H9 (cell line): ENCODE results near the gene ACOT8. TPM values are rescaled to one million over a fixed set of nuclear protein-coding genes. Genes with fewer than 3 reads are reported as not detected.
"Not testable (repeated sequence)": the region's sequence is repeated elsewhere in the genome, so short reads cannot be mapped to it uniquely, and the experiment has no call there.

ENCODE experiments used
- DNase-seq: peaks from one replicate; pipeline ENCODE4 v3.0.0-alpha.2; 2017
- H2AFZ ChIP-seq: one replicate; pipeline ENCODE4 v1.6.1; 2013; ENCODE audit warnings: mild to moderate bottlenecking, low read length, control low read depth, moderate library complexity
- H2AK5ac ChIP-seq: 2 replicates; pipeline ENCODE4 v1.6.1; 2013; ENCODE audit warnings: low read length, control low read depth, mixed read lengths; ENCODE audit not compliant: insufficient read length
- H2BK120ac ChIP-seq: one replicate; pipeline ENCODE4 v1.6.1; 2013; ENCODE audit warnings: low read depth, mild to moderate bottlenecking, low read length, control low read depth, inconsistent platforms; ENCODE audit not compliant: poor library complexity, severe bottlenecking
- H2BK12ac ChIP-seq: 2 replicates; pipeline ENCODE4 v1.6.1; 2013; ENCODE audit warnings: low read length, control low read depth, mixed read lengths, low read depth; ENCODE audit not compliant: insufficient read length
- H2BK15ac ChIP-seq: 2 replicates; pipeline ENCODE4 v1.6.1; 2013; ENCODE audit warnings: low read depth, low read length, control low read depth
- H2BK20ac ChIP-seq: one replicate; pipeline ENCODE4 v1.6.1; 2013; ENCODE audit warnings: low read depth, mild to moderate bottlenecking, low read length, control low read depth, inconsistent platforms; ENCODE audit not compliant: poor library complexity, severe bottlenecking
- H2BK5ac ChIP-seq: 2 replicates; pipeline ENCODE4 v1.6.1; 2013; ENCODE audit warnings: low read length, control low read depth, mixed read lengths; ENCODE audit not compliant: insufficient read length
- H3K14ac ChIP-seq: 2 replicates; pipeline ENCODE4 v1.6.1; 2013; ENCODE audit warnings: low read length, control low read depth; ENCODE audit not compliant: insufficient read depth
- H3K18ac ChIP-seq: 2 replicates; pipeline ENCODE4 v1.6.1; 2013; ENCODE audit warnings: low read depth, mild to moderate bottlenecking, mixed read lengths, low read length, control low read depth; ENCODE audit not compliant: insufficient read length
- H3K23ac ChIP-seq: 2 replicates; pipeline ENCODE4 v1.6.1; 2013; ENCODE audit warnings: low read length, control low read depth, mixed read lengths, low read depth; ENCODE audit not compliant: insufficient read length
- H3K23me2 ChIP-seq: 2 replicates; pipeline ENCODE4 v1.6.1; 2013; ENCODE audit warnings: low read depth, mild to moderate bottlenecking, mixed read lengths, low read length, control low read depth; ENCODE audit not compliant: insufficient read length, poor library complexity, severe bottlenecking
- H3K27ac ChIP-seq: 2 replicates; pipeline ENCODE4 v1.5.1; 2013; ENCODE audit warnings: low read length, control low read depth, mixed read lengths, low read depth; ENCODE audit not compliant: insufficient read length
- H3K27me3 ChIP-seq: 2 replicates; pipeline ENCODE4 v1.6.1; 2013; ENCODE audit warnings: low read length, control low read depth, inconsistent platforms; ENCODE audit not compliant: insufficient read depth
- H3K4ac ChIP-seq: 2 replicates; pipeline ENCODE4 v1.6.1; 2013; ENCODE audit warnings: low read depth, mild to moderate bottlenecking, control low read depth, inconsistent platforms, low read length, moderate library complexity
- H3K4me1 ChIP-seq: 2 replicates; pipeline ENCODE4 v1.6.1; 2013; ENCODE audit warnings: low read length, control low read depth, inconsistent platforms; ENCODE audit not compliant: insufficient read depth
- H3K4me2 ChIP-seq: 2 replicates; pipeline ENCODE4 v1.6.1; 2013; ENCODE audit warnings: low read length, control low read depth, mixed read lengths; ENCODE audit not compliant: insufficient read length, insufficient read depth
- H3K56ac ChIP-seq: 2 replicates; pipeline ENCODE4 v1.6.1; 2013; ENCODE audit warnings: low read depth, mild to moderate bottlenecking, mixed read lengths, low read length, control low read depth; ENCODE audit not compliant: insufficient read length
- H3K79me1 ChIP-seq: 2 replicates; pipeline ENCODE4 v1.6.1; 2013; ENCODE audit warnings: low read depth, mild to moderate bottlenecking, moderate library complexity, low read length, control low read depth, inconsistent platforms; ENCODE audit not compliant: insufficient read depth, poor library complexity, severe bottlenecking
- H3K79me2 ChIP-seq: 2 replicates; pipeline ENCODE4 v1.6.1; 2013; ENCODE audit warnings: low read length, control low read depth, inconsistent platforms; ENCODE audit not compliant: insufficient read depth
- H3K9ac ChIP-seq: 2 replicates; pipeline ENCODE4 v1.6.1; 2013; ENCODE audit warnings: low read length, control low read depth, mixed read lengths; ENCODE audit not compliant: insufficient read length; ENCODE audit errors: extremely low read depth
- H3K9me3 ChIP-seq: one replicate; pipeline ENCODE4 v1.6.1; 2013; ENCODE audit warnings: low read depth, low read length, inconsistent platforms; ENCODE audit not compliant: control insufficient read depth
- H3T11ph ChIP-seq: one replicate; pipeline ENCODE4 v1.6.1; 2013; ENCODE audit warnings: mild to moderate bottlenecking, low read length, control low read depth, inconsistent platforms
- H4K20me1 ChIP-seq: one replicate; pipeline ENCODE4 v1.6.1; 2013; ENCODE audit not compliant: control insufficient read depth, insufficient read length, insufficient read depth
- H4K5ac ChIP-seq: 2 replicates; pipeline ENCODE4 v1.6.1; 2013; ENCODE audit warnings: low read depth, mild to moderate bottlenecking, mixed read lengths, low read length, control low read depth; ENCODE audit not compliant: insufficient read length
- H4K8ac ChIP-seq: replicated peaks from 2 replicates; pipeline ENCODE4 v1.6.1; 2013; ENCODE audit warnings: low read length, control low read depth, mixed read lengths, low read depth; ENCODE audit not compliant: insufficient read length
- H4K91ac ChIP-seq: 2 replicates; pipeline ENCODE4 v1.6.1; 2013; ENCODE audit warnings: low read depth, mild to moderate bottlenecking, moderate library complexity, mixed read lengths, low read length, control low read depth; ENCODE audit not compliant: insufficient read length
- H3K27ac Mint-ChIP-seq, 3 experiments: 2 replicates in 2 of 3; 3 replicates in 1 of 3; pipeline ENCODE4 v1.8.0; 2020 to 2021; ENCODE audit warnings: mixed read lengths in 3 of 3, mild to moderate bottlenecking in 1 of 3, moderate library complexity in 1 of 3
- H3K27me3 Mint-ChIP-seq: 2 replicates; pipeline ENCODE4 v1.8.0; 2021; ENCODE audit warnings: low read depth, mild to moderate bottlenecking, moderate library complexity, mixed read lengths
- H3K36me3 Mint-ChIP-seq, 3 experiments: 2 replicates in 2 of 3; 3 replicates in 1 of 3; pipeline ENCODE4 v1.8.0; 2020 to 2021; ENCODE audit warnings: low read depth in 3 of 3, mixed read lengths in 3 of 3; ENCODE audit not compliant: insufficient read depth in 1 of 3
- H3K4me1 Mint-ChIP-seq, 2 experiments: 2 replicates each; pipeline ENCODE4 v1.8.0; 2020; ENCODE audit warnings: mixed read lengths in 2 of 2
- H3K4me3 Mint-ChIP-seq, 2 experiments: 2 replicates in 1 of 2; 3 replicates in 1 of 2; pipeline ENCODE4 v1.8.0; 2020 to 2021; ENCODE audit warnings: mild to moderate bottlenecking in 2 of 2, mixed read lengths in 2 of 2, moderate library complexity in 1 of 2
- H3K9me3 Mint-ChIP-seq, 2 experiments: 2 replicates in 1 of 2; 3 replicates in 1 of 2; pipeline ENCODE4 v1.8.0; 2020; ENCODE audit warnings: mild to moderate bottlenecking in 2 of 2, mixed read lengths in 2 of 2, moderate library complexity in 1 of 2
- WGBS: extraction: QIAGEN DNeasy Blood & Tissue Kit; methylation state at CpG from one replicate; pipeline ENCODE4 v1.1.7; 2013; ENCODE audit warnings: missing lambda C conversion rate, low lambda C conversion rate, mixed read lengths; ENCODE audit not compliant: insufficient read length; ENCODE audit errors: extremely low coverage; 5-methylcytosine and 5-hydroxymethylcytosine counted together
- total RNA-seq: library from RNA; stranded (reverse); gene quantifications from 2 replicates; pipeline ENCODE4 v1.2.1, GENCODE V29; 2021
- TF ChIP-seq, protein P1 (sequence below): fragments of 200-600 bp; sonication (generic); conservative IDR thresholded peaks from 3 replicates; pipeline ENCODE4 v1.8.0; 2021; ENCODE audit warnings: antibody characterized with exemption, mild to moderate bottlenecking

Gene ACOT8
- total RNA-seq, 1 experiment from 2014 or later: 26.7 TPM

DNA sequence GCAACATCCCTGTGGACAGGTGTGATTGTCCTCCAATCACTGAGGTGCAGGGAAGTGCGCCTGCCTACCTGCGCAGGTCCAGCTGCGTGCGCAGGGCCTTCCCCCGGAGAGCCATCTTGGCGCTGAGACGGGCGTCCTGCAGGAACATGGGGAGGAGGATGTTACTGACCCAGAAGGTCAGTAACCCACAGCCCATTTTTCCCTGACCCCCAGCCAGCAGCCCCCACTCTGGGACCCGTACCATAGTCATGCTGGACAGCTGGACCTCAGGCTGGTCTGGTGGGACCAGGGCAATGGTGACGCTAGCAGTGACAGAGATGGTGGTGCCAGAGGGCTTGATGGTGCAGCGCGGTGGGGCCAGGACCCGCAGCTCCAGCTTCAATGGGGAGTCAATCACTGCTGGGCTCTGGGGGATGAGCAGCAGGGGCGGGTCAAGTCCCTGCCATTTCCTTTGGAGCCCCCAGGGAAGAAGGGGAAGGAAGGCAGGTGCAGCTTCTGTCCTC, 45.1 kb upstream of the ACOT8 start:
- H3K4me1 Mint-ChIP-seq: peaks cover 6 to 7% of the 10 kb centered on the region in 2 experiments
- Histone ChIP-seq H3T11ph (no peak overlapping the region), H3K79me2 (no peaks in the 10 kb centered on the region), H2AK5ac (no peak overlapping the region), H4K8ac (no peak overlapping the region), H3K9ac (no peak overlapping the region), H3K23me2 (no peaks in the 10 kb centered on the region), H3K9me3 (no peaks in the 10 kb centered on the region), H3K4me1 (no peaks in the 10 kb centered on the region), H3K4me2 (no peak overlapping the region), H3K56ac (no peak overlapping the region), H4K91ac (no peak overlapping the region), H2BK120ac (no peak overlapping the region), H4K20me1 (no peaks in the 10 kb centered on the region), H3K79me1 (no peaks in the 10 kb centered on the region), H3K27ac (no peak overlapping the region), H2BK20ac (no peak overlapping the region), H2AFZ (no peak overlapping the region), H2BK5ac (no peak overlapping the region), H3K18ac (no peak overlapping the region), H2BK15ac (no peak overlapping the region), H3K4ac (no peak overlapping the region), H4K5ac (no peak overlapping the region), H2BK12ac (no peak overlapping the region), H3K27me3 (no peaks in the 10 kb centered on the region), H3K14ac (no peak overlapping the region), H3K23ac (no peak overlapping the region)
- no peaks in the 10 kb centered on the region for H3K9me3 Mint-ChIP-seq
- TF ChIP-seq, protein P1, sequence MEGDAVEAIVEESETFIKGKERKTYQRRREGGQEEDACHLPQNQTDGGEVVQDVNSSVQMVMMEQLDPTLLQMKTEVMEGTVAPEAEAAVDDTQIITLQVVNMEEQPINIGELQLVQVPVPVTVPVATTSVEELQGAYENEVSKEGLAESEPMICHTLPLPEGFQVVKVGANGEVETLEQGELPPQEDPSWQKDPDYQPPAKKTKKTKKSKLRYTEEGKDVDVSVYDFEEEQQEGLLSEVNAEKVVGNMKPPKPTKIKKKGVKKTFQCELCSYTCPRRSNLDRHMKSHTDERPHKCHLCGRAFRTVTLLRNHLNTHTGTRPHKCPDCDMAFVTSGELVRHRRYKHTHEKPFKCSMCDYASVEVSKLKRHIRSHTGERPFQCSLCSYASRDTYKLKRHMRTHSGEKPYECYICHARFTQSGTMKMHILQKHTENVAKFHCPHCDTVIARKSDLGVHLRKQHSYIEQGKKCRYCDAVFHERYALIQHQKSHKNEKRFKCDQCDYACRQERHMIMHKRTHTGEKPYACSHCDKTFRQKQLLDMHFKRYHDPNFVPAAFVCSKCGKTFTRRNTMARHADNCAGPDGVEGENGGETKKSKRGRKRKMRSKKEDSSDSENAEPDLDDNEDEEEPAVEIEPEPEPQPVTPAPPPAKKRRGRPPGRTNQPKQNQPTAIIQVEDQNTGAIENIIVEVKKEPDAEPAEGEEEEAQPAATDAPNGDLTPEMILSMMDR: no peak
- DNase-seq: no peak
- no peak overlapping the region for H3K27ac Mint-ChIP-seq
- no peak overlapping the region for H3K4me3 Mint-ChIP-seq
- WGBS: no CpG with 5 or more reads among the region's 14 CpGs
- no peaks in the 10 kb centered on the region; the same call in 1 of the 2 replicates for H3K27me3 Mint-ChIP-seq
- H3K36me3 Mint-ChIP-seq: peaks cover 43 to 63% (median 62%) of the 10 kb centered on the region in 3 experiments; a peak in 6 of 7 replicates

DNA sequence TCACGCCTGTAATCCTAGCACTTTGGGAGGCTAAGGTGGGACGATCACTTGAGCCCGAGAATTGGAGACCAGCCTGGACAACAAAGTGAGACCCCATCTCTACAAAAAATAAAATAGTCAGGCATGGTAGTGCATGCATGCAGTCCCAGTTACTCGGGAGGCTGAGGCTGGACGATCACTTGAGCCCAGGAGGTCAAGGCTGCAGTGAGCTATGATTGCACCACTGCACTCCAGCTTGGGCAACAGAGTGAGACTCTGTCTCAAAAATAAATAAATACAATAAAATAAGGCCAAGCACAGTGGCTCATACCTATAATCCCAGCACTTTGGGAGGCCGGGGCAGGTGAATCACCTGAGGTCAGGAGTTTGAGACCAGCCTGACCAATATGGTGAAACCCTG, 44.1 kb upstream of the ACOT8 start:
- H3K27ac Mint-ChIP-seq, H3K79me1 ChIP-seq, H2BK15ac ChIP-seq, H3K14ac ChIP-seq, H2AK5ac ChIP-seq, H4K5ac ChIP-seq, H3K4me2 ChIP-seq, H3K56ac ChIP-seq, H3K27me3 Mint-ChIP-seq, H3K27me3 ChIP-seq, H3K9me3 Mint-ChIP-seq, H3K4me1 Mint-ChIP-seq, H4K20me1 ChIP-seq, H3T11ph ChIP-seq, H3K4me3 Mint-ChIP-seq, H2AFZ ChIP-seq, DNase-seq, H3K23me2 ChIP-seq, H4K8ac ChIP-seq, H3K9me3 ChIP-seq, H2BK120ac ChIP-seq, H2BK12ac ChIP-seq, H3K23ac ChIP-seq, H3K4me1 ChIP-seq, H3K79me2 ChIP-seq, H3K9ac ChIP-seq, H3K27ac ChIP-seq, H2BK20ac ChIP-seq, H3K18ac ChIP-seq, H2BK5ac ChIP-seq, H3K4ac ChIP-seq, H4K91ac ChIP-seq: not testable (repeated sequence)
- WGBS: no CpG with 5 or more reads among the region's 6 CpGs
- H3K36me3 Mint-ChIP-seq: peaks cover 43 to 65% (median 65%) of the 10 kb centered on the region in 3 experiments
